Fibroblast of the aortic adventitia (primary cell): ENCODE measurements around the gene TXN2. TPM values are rescaled to one million over a fixed set of nuclear protein-coding genes. Genes with fewer than 3 reads are reported as not detected.
"Not testable (repeated sequence)": the region's sequence is repeated elsewhere in the genome, so short reads cannot be mapped to it uniquely, and the experiment has no call there.

ENCODE experiments used
- DNase-seq: peaks from one replicate; pipeline ENCODE4 v3.0.0-alpha.2; 2010; ENCODE audit warnings: low read depth
- H3K4me3 ChIP-seq: 2 replicates; pipeline ENCODE4 v1.5.1; 2011; ENCODE audit warnings: low read depth, mild to moderate bottlenecking, control low read depth, low read length, moderate library complexity
- CTCF ChIP-seq: IDR thresholded peaks from 2 replicates; pipeline ENCODE4 v1.5.1; 2011; ENCODE audit warnings: mild to moderate bottlenecking, low read length, control low read depth, inconsistent platforms; ENCODE audit not compliant: insufficient read depth
- total RNA-seq: library from RNA; depleted of rRNA; stranded (reverse); fragments of >200 nt; gene quantifications from 2 replicates; pipeline ENCODE4 v1.2.3, GENCODE V29; 2012; ENCODE audit warnings: low replicate concordance

TXN2 gene
- total RNA-seq, 1 donor = 38.8 TPM

DNA sequence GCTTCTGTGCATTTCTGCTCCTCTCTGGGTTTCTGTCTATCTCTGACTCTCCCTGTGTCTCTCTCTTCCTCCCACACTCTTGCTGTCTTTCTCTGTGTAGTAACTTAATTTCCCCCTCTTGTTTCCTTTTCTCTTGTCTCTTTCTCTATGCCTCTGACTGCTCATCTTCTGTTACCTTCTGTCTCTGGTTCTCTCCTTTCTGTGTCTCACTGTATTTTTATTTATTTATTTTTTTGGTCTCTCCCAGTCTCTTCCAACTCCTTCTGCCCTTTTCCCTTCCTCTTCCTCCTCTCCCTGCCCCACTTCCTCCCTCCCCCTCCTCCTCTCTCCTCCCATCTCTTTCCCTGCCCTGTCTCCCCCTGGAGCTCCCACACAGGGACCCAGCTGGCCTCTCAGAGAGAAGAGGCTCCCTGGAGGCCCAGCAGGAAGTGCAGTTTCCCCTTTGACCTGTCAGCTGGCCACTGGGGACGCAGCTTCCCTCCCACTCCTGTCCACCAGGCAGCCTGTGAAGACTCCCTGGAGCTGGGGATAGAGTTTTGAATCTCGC, 55.4 kb downstream of the TXN2 start:
- TF ChIP-seq CTCF = no peak
- no peak for DNase-seq
- no peak overlapping the region for H3K4me3 ChIP-seq

DNA sequence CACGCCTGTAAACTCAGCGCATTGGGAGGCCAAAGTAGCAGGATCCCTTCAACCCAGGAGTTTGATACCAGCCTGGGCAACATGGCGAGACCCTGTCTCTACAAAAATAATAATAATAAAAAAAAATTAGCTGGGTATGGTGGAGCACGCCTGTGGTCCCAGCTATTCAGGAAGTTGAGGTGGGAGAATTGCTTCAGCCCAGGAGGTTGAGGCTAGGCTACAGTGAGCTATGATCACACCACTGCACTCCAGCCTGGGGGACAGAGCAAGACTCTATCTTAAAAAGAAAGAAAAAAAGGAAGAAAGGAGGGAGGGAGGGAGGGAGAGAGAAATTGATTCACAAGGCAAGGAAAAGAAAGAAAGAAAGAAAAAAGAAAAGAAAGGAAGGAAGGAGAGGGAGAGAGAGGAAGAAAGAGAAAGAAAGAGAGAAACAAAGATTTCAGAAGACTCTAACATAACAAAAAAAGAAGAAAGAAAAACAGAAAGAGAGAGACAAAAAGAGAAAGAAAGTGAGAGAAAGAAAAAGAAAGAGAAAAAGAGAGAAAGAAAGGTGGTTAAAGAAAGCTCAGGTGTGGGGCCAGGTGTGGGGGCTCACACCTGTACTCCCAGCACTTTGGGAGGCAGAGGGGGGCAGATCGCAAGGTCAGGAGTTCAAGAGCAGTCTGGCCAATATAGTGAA, 56.4 kb downstream of the TXN2 start:
- TF ChIP-seq CTCF = no peak
- H3K4me3 ChIP-seq = no peak overlapping the region
- DNase-seq = no peak

DNA sequence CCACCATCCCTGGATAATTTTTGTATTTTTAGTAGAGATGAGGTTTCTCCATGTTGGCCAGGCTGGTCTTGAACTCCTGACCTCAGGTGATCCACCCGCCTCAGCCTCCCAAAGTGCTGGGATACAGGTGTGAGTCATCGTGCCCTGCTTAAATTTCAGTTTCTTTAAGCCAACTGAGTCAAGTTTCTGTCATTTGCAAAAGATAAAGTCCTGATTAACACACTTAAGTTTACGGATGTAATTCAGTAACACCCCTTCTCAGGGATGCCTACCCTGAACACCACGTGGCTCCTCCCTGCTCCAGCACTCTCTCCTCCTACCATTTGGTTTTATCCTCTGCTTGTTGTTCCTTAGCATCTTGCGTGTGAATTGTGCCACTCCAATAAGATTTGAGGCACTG, 57.0 kb downstream of the TXN2 start:
- not testable (repeated sequence) for DNase-seq, H3K4me3 ChIP-seq

- no peak overlapping the region for H3K4me3 ChIP-seq
- TF ChIP-seq CTCF = no peak
- DNase-seq = no peak
These were observed 57.7 kb downstream of the TXN2 start for GRCh38 chr22:36423461-36424404.

DNA sequence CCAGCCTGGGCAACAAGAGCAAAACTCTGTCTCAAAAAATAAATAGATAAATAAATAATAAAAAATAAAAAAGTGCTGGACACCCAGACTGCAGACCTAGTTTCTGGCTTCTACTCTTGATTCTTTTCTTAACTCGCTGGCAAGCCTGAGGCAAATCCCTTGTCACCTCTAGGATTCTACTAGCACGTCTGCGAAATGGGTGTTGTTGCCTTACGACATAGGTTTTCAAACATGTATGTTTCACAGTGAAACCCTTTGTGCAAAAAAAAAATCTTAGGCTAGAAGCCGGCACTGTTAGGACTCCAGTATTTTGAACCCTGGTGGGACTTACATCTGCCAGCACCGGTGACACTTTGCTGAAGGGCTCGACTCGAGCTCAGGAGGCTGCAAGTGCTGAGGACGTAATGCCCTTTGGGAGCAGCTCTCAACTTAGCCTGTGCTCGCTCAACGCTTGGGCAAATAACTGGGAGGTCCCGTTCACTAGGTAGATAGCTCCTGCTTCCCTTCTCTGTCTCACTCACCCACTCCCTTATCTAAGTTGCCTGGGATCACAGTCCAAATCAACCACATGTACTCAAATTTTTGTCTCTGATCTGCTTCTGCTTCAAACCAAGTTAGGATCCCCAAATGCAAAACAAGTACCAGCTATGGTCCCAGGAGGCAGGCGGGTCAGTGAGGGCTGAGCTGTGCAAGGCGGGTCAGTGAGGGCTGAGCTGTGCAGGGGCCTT, 59.0 kb downstream of the TXN2 start:
- no peak for TF ChIP-seq CTCF
- no peak overlapping the region for H3K4me3 ChIP-seq
- DNase-seq = no peak

DNA sequence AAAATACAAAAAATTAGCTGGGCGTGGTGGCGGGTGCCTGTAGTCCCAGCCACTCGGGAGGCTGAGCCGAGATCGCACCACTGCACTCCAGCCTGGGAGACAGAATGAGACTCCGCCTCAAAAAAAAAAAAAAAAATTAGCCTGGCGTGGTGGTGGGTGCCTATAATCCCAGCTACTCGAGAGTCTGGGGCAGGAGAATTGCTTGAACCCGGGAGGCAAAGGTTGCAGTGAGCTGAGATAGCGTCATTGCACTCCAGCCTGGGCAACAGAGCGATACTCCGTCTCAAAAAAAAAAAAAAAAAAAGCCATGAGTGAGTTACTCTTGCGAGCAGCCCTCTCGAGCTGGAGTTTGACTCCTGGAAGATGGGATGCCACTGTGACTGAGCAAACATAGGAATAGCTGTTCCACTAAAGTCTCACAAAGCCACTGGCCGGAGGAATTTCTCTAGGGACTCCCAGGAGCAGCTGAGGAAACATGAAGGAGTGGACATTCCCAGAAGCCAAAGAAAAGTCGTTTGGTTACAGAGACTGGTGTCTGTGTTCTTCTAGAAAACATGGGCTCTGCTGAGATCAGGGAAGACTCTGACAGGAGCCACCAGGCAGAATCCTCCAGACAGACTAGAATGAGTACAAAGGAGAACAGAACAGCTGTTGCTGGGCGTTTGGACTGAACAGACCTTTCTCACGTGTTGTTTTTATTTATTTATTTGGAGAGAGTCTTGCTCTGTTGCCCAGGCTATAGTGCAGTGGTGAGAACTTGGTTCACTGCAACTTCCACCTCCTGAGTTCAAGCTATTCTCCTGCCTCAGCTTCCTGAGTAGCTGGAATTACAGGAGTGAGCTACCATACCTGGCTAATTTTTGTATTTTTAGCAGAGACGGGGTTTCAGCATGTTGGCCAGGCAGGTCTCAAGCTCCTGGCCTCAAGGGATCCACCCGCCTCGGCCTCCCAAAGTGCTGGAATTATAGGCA, 61.2 kb downstream of the TXN2 start:
- DNase-seq = no peak
- TF ChIP-seq CTCF = no peak
- no peak overlapping the region for H3K4me3 ChIP-seq
